Mucosa of descending colon (tissue), 3 donors: ENCODE data around the gene PTCRA. TPM values are rescaled to one million over a fixed set of nuclear protein-coding genes. Genes with fewer than 3 reads are reported as not detected.

Source experiments
- ATAC-seq: fragments of 200-7000 bp; cut with Tn5 transposase; one replicate; pipeline ENCODE4 v1.9.1; 2020; ENCODE audit warnings: mild to moderate bottlenecking, moderate library complexity
- DNase-seq, 3 donors: peaks; one replicate each; pipeline ENCODE4 v3.0.0-alpha.2; 2020
- H3K36me3 ChIP-seq: fragments of 200-600 bp; one replicate; pipeline ENCODE4 v1.8.0; 2021; ENCODE audit warnings: low read depth, mild to moderate bottlenecking
- H3K4me1 ChIP-seq: fragments of 200-600 bp; one replicate; pipeline ENCODE4 v1.8.0; 2021; ENCODE audit warnings: low read depth, mild to moderate bottlenecking
- H3K4me3 ChIP-seq: fragments of 200-600 bp; one replicate; pipeline ENCODE4 v1.8.0; 2021; ENCODE audit warnings: mild to moderate bottlenecking
- H3K9me3 ChIP-seq: fragments of 200-600 bp; one replicate; pipeline ENCODE4 v1.8.0; 2021; ENCODE audit warnings: mild to moderate bottlenecking
- CTCF ChIP-seq: fragments of 200-600 bp; IDR thresholded peaks from one replicate; pipeline ENCODE4 v1.8.0; 2022; ENCODE audit warnings: antibody characterized with exemption, mild to moderate bottlenecking
- intact Hi-C, 2 donors: fragments of 100-400 bp; cut with DNase I in 1 of 2; cut with micrococcal nuclease in 1 of 2; formaldehyde crosslinking; loops; one replicate each; pipeline versions ENCODE4 v1.11.0 to v1.11.1; 2022; cut with DNase I, micrococcal nuclease
- long read RNA-seq, 2 donors: library from polyadenylated mRNA; unstranded; transcript quantifications; one replicate each; pipeline ENCODE4 v2.0.0, GENCODE V29; 2019 to 2021
- total RNA-seq, 3 donors: library from RNA; stranded (reverse); fragmentation: NEBNext Ultra II Directional in 2 of 3; extraction: Animal tissue kit (Norgen Biotek cat#: 25700) in 2 of 3; gene quantifications; one replicate each; pipeline versions ENCODE4 v1.2.1 to v1.2.4, GENCODE V29; 2021 to 2023
- donor health status: DM: no; HTN: no; CAD: no; lungs with moderate emphysema.
- donor health status: DM: no; HTN: no; CAD: no.
- donor health status: DM: no; HTN: yes; CAD: no.

The PTCRA gene
- total RNA-seq = not detected
- long read RNA-seq, donor 1 = 0 reads
- long read RNA-seq, donor 2 = 0 reads

GRCh38 chr6:42915732-42916131, at the start of gene PTCRA:
Gene PTCRA, plus strand, starts transcription at chr6:42916053. Its CDS starts 17 bp downstream, at chr6:42916070.
- intact Hi-C loops = no loop called here
- Histone ChIP-seq H3K9me3 (no peaks in the 10 kb centered on the region), H3K36me3 (no peaks in the 10 kb centered on the region), H3K4me3 (no peak within 1 kb of the TSS), H3K4me1 (peaks cover 5% of the 10 kb centered on the region)
- no peak for TF ChIP-seq CTCF
- no peak for ATAC-seq
- peak in 1 of 3 donors; percentile 22 for DNase-seq

- H3K4me1 ChIP-seq = no peaks in the 10 kb centered on the region
- no peak overlapping the region for H3K4me3 ChIP-seq
- no peaks in the 10 kb centered on the region for H3K9me3 ChIP-seq
- DNase-seq (no peak), ATAC-seq (no peak)
- H3K36me3 ChIP-seq = no peaks in the 10 kb centered on the region
- no peak for TF ChIP-seq CTCF
- intact Hi-C loops = no loop called here
These were observed 45.5 kb upstream of the PTCRA start for GRCh38 chr6:42870145-42870936.

GRCh38 chr6:42871711-42872110, 44.1 kb upstream of the PTCRA start:
- TF ChIP-seq CTCF = no peak
- Histone ChIP-seq H3K9me3 (no peaks in the 10 kb centered on the region), H3K36me3 (no peaks in the 10 kb centered on the region), H3K4me1 (no peaks in the 10 kb centered on the region), H3K4me3 (no peak overlapping the region)
- no peak for ATAC-seq
- intact Hi-C loops = no loop called here
- DNase-seq = no peak

GRCh38 chr6:42873313-42873712, 42.5 kb upstream of the PTCRA start:
- Histone ChIP-seq H3K4me3 (no peak overlapping the region), H3K4me1 (no peaks in the 10 kb centered on the region), H3K36me3 (no peaks in the 10 kb centered on the region), H3K9me3 (no peaks in the 10 kb centered on the region)
- intact Hi-C loops = no loop called here
- no peak for TF ChIP-seq CTCF
- DNase-seq (no peak), ATAC-seq (no peak)

GRCh38 chr6:42877695-42878094, 38.2 kb upstream of the PTCRA start:
- no peaks in the 10 kb centered on the region for H3K36me3 ChIP-seq
- H3K4me3 ChIP-seq = no peak overlapping the region
- no peak for TF ChIP-seq CTCF
- H3K4me1 ChIP-seq = peaks cover 14% of the 10 kb centered on the region
- no peaks in the 10 kb centered on the region for H3K9me3 ChIP-seq
- DNase-seq = no peak
- intact Hi-C loops = loop anchor here (5.0 kb wide), 1 partner anchor 215 kb away; no protein-coding TSS in a partner anchor
- no peak for ATAC-seq
